ENCODE results near the gene SPECC1L. TPM values are rescaled to one million over a fixed set of nuclear protein-coding genes. Genes with fewer than 3 reads are reported as not detected.

Gene SPECC1L
- total and polyA plus RNA-seq, 2 experiments from 2014 or later = 21.1 to 34.0 TPM

- no peak for TF ChIP-seq EZH2phosphoT487 (IDR thresholded peaks at IDR 0.05; ENCODE audit: insufficient read depth, low read depth)
- no peak for TF ChIP-seq EZH2 (IDR thresholded peaks at IDR 0.05; ENCODE audit: insufficient read depth, poor library complexity, severe bottlenecking)
- H2AFZ ChIP-seq = no peak overlapping the region
Measured at GRCh38 chr22:24390156-24390555, 119.5 kb downstream of the SPECC1L start.

GRCh38 chr22:24390576-24390975, 119.9 kb downstream of the SPECC1L start:
- no peak for TF ChIP-seq EZH2phosphoT487 (IDR thresholded peaks at IDR 0.05; ENCODE audit: insufficient read depth, low read depth)
- no peak for TF ChIP-seq EZH2 (IDR thresholded peaks at IDR 0.05; ENCODE audit: insufficient read depth, poor library complexity, severe bottlenecking)
- peak; percentile 81 for DNase-seq
- Histone ChIP-seq H3K79me2 (ENCODE audit: insufficient read depth) (peaks cover 9% of the 10 kb centered on the region; the same call in 1 of the 2 replicates), H3K9me2 (ENCODE audit: insufficient read depth) (no peaks in the 10 kb centered on the region), H3F3A (ENCODE audit: insufficient read depth) (peaks cover 53% of the 10 kb centered on the region), H4K20me1 (ENCODE audit: insufficient read depth) (no peaks in the 10 kb centered on the region), H3K27ac (peak overlapping the region; percentile 10; the same call in 1 of the 2 replicates), H3K27me3 (replicated peaks; ENCODE audit: insufficient read depth) (no peaks in the 10 kb centered on the region), H3K9ac (no peak overlapping the region), H3K4me2 (ENCODE audit: unreplicated experiment) (peak overlapping the region; percentile 63), H3K9me3 (ENCODE audit: low read depth) (no peaks in the 10 kb centered on the region), H3K4me1 (ENCODE audit: insufficient read depth) (peaks cover 34% of the 10 kb centered on the region), H2AFZ (no peak overlapping the region), H3K4me3 (no peak overlapping the region), H3K36me3 (ENCODE audit: low read depth) (no peaks in the 10 kb centered on the region)
- in situ Hi-C loops (cut with MboI) = no loop called here
- 26 to 28% methylated on average over 7 of the region's 7 CpGs for WGBS, 2 experiments (ENCODE audit: low coverage in 1 of 2, low lambda C conversion rate in 2 of 2, missing lambda C conversion rate in 2 of 2)

More at GRCh38 chr22:24390156-24390555, 119.5 kb downstream of the SPECC1L start:
- peak overlapping the region; percentile 29 for H3K4me2 ChIP-seq (ENCODE audit: unreplicated experiment)
- no peaks in the 10 kb centered on the region for H3K9me2 ChIP-seq (ENCODE audit: insufficient read depth)
- in situ Hi-C loops (cut with MboI) = no loop called here
- H4K20me1 ChIP-seq (ENCODE audit: insufficient read depth) = no peaks in the 10 kb centered on the region
- H3K9me3 ChIP-seq (ENCODE audit: low read depth) = no peaks in the 10 kb centered on the region
- peak overlapping the region; percentile 10; the same call in 1 of the 2 replicates for H3K27ac ChIP-seq
- peaks cover 53% of the 10 kb centered on the region for H3F3A ChIP-seq (ENCODE audit: insufficient read depth)
- H3K9ac ChIP-seq = no peak overlapping the region
- no peak overlapping the region for H3K4me3 ChIP-seq
- no peaks in the 10 kb centered on the region for H3K27me3 ChIP-seq (replicated peaks; ENCODE audit: insufficient read depth)
- no peak for DNase-seq
- peaks cover 6% of the 10 kb centered on the region; the same call in 1 of the 2 replicates for H3K79me2 ChIP-seq (ENCODE audit: insufficient read depth)
- WGBS, 2 experiments (ENCODE audit: low coverage in 1 of 2, low lambda C conversion rate in 2 of 2, missing lambda C conversion rate in 2 of 2) = 96% methylated on average over 2 of the region's 2 CpGs
- peaks cover 34% of the 10 kb centered on the region for H3K4me1 ChIP-seq (ENCODE audit: insufficient read depth)
- no peaks in the 10 kb centered on the region for H3K36me3 ChIP-seq (ENCODE audit: low read depth)

GRCh38 chr22:24391836-24392217, 121.2 kb downstream of the SPECC1L start:
- Histone ChIP-seq H3K27me3 (replicated peaks; ENCODE audit: insufficient read depth) (no peaks in the 10 kb centered on the region), H3K4me2 (ENCODE audit: unreplicated experiment) (peak overlapping the region; percentile 63), H3F3A (ENCODE audit: insufficient read depth) (peaks cover 48% of the 10 kb centered on the region), H3K4me3 (no peak overlapping the region), H3K79me2 (ENCODE audit: insufficient read depth) (peaks cover 9% of the 10 kb centered on the region; the same call in 1 of the 2 replicates), H3K9me3 (ENCODE audit: low read depth) (no peaks in the 10 kb centered on the region), H3K27ac (peak overlapping the region; percentile 59), H3K9ac (no peak overlapping the region), H2AFZ (no peak overlapping the region), H4K20me1 (ENCODE audit: insufficient read depth) (no peaks in the 10 kb centered on the region), H3K4me1 (ENCODE audit: insufficient read depth) (peaks cover 34% of the 10 kb centered on the region), H3K36me3 (ENCODE audit: low read depth) (peaks cover 12% of the 10 kb centered on the region; the same call in 1 of the 2 replicates), H3K9me2 (ENCODE audit: insufficient read depth) (no peaks in the 10 kb centered on the region)
- TF ChIP-seq EZH2 (IDR thresholded peaks at IDR 0.05; ENCODE audit: insufficient read depth, poor library complexity, severe bottlenecking) (no peak), EZH2phosphoT487 (IDR thresholded peaks at IDR 0.05; ENCODE audit: insufficient read depth, low read depth) (no peak)
- in situ Hi-C loops (cut with MboI) = no loop called here
- WGBS, 2 experiments (ENCODE audit: low coverage in 1 of 2, low lambda C conversion rate in 2 of 2, missing lambda C conversion rate in 2 of 2) = 10 to 21% methylated on average over 3 of the region's 3 CpGs
- peak; percentile 79 for DNase-seq

GRCh38 chr22:24392218-24392931, 121.7 kb downstream of the SPECC1L start:
- H3K9ac ChIP-seq = no peak overlapping the region
- H3K9me2 ChIP-seq (ENCODE audit: insufficient read depth) = no peaks in the 10 kb centered on the region
- H3K4me3 ChIP-seq = no peak overlapping the region
- H3K4me2 ChIP-seq (ENCODE audit: unreplicated experiment) = peak overlapping the region; percentile 63
- no peaks in the 10 kb centered on the region for H3K27me3 ChIP-seq (replicated peaks; ENCODE audit: insufficient read depth)
- H2AFZ ChIP-seq = no peak overlapping the region
- WGBS, 2 experiments (ENCODE audit: low coverage in 1 of 2, low lambda C conversion rate in 2 of 2, missing lambda C conversion rate in 2 of 2) = 86 to 91% methylated on average over 4 of the region's 4 CpGs
- H3K27ac ChIP-seq = peak overlapping the region; percentile 59
- no peak for TF ChIP-seq EZH2 (IDR thresholded peaks at IDR 0.05; ENCODE audit: insufficient read depth, poor library complexity, severe bottlenecking)
- no peak for TF ChIP-seq EZH2phosphoT487 (IDR thresholded peaks at IDR 0.05; ENCODE audit: insufficient read depth, low read depth)
- H3F3A ChIP-seq (ENCODE audit: insufficient read depth) = peaks cover 43% of the 10 kb centered on the region
- peaks cover 9% of the 10 kb centered on the region; the same call in 1 of the 2 replicates for H3K79me2 ChIP-seq (ENCODE audit: insufficient read depth)
- no peaks in the 10 kb centered on the region for H4K20me1 ChIP-seq (ENCODE audit: insufficient read depth)
- peak; percentile 56 for DNase-seq
- in situ Hi-C loops (cut with MboI) = no loop called here
- peaks cover 34% of the 10 kb centered on the region for H3K4me1 ChIP-seq (ENCODE audit: insufficient read depth)
- no peaks in the 10 kb centered on the region for H3K9me3 ChIP-seq (ENCODE audit: low read depth)
- H3K36me3 ChIP-seq (ENCODE audit: low read depth) = peaks cover 18% of the 10 kb centered on the region; the same call in 1 of the 2 replicates

Data from GM23248 (cell line).